ENCODE data around the gene GNB5.
A peak's percentile ranks its signal among the peaks of the same experiment; 100 is the strongest.

The GNB5 gene

DNA sequence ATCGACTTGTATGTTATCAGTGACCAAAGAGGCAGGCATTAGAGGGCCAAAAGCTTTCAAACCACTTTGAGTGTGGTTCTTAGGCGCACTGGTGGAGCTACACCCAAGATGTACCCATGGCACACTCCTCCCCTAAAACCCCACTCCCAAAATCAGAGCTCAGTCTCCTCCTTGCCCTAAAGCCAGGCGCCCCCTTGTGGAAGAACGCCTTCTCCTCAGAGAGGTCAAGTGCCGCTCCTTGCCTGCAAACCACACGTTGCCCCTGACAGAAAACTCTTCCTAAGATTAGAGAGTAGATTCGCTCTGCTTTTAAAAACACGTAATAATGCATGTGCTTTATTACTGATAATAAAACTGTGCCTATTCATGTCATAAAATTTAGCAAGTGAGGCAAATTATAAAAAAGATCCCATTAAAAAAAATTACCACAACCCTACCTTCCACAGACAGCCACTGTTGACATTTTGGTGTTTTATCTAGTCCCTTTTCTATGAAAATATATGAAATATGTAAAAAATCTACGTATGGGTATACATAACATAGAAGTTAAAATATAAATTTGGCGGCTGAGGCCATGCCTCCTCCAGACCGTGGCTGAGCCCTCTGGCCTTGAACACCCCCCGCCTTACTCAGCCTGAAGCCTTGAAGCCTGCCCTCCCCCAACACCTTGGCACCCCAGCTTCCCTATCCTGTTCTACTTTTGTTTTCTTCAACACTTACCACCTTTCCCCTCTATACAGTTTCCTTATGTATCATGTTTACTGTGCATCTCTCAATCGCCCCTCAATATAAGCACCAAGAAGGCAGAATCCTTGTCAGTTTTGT lies 112.1 kb downstream of the GNB5 start:
- Histone ChIP-seq H3K9me3 (replicated peaks in 1 of 11) (no peaks in the 10 kb centered on the region), H3K27me3 (peaks cover 0 to 20% (median 0%) of the 10 kb centered on the region in 11 experiments; a peak in 4 of 22 replicates), H3K4me1 (peaks cover 32 to 71% (median 45%) of the 10 kb centered on the region in 10 experiments), H3K4me2 (peak overlapping the region in 1 of 11 experiments; percentile 7; a peak in 1 of 22 replicates), H3K4me3 (no peak overlapping the region), H4K20me1 (peaks cover 0 to 5% (median 0%) of the 10 kb centered on the region in 11 experiments; a peak in 1 of 22 replicates), H3K36me3 (no peaks in the 10 kb centered on the region), H3K27ac (no peak overlapping the region), H3K9ac (no peak overlapping the region)
- TF ChIP-seq Cebpa-rat (IDR thresholded peaks at IDR 0.05): no peak

- Histone ChIP-seq H3K4me3 (no peak overlapping the region), H3K9ac (no peak overlapping the region), H3K36me3 (no peaks in the 10 kb centered on the region), H4K20me1 (peaks cover 0 to 5% (median 0%) of the 10 kb centered on the region in 11 experiments; a peak in 1 of 22 replicates), H3K4me2 (no peak overlapping the region; a peak in 1 of 22 replicates), H3K4me1 (peaks cover 26 to 64% (median 38%) of the 10 kb centered on the region in 10 experiments), H3K27me3 (peaks cover 0 to 15% (median 0%) of the 10 kb centered on the region in 11 experiments; a peak in 4 of 22 replicates), H3K9me3 (replicated peaks in 1 of 11) (no peaks in the 10 kb centered on the region), H3K27ac (no peak overlapping the region)
- TF ChIP-seq Cebpa-rat (IDR thresholded peaks at IDR 0.05): no peak
Measured at GRCh38 chr15:52078197-52078875, 112.9 kb downstream of the GNB5 start.

DNA sequence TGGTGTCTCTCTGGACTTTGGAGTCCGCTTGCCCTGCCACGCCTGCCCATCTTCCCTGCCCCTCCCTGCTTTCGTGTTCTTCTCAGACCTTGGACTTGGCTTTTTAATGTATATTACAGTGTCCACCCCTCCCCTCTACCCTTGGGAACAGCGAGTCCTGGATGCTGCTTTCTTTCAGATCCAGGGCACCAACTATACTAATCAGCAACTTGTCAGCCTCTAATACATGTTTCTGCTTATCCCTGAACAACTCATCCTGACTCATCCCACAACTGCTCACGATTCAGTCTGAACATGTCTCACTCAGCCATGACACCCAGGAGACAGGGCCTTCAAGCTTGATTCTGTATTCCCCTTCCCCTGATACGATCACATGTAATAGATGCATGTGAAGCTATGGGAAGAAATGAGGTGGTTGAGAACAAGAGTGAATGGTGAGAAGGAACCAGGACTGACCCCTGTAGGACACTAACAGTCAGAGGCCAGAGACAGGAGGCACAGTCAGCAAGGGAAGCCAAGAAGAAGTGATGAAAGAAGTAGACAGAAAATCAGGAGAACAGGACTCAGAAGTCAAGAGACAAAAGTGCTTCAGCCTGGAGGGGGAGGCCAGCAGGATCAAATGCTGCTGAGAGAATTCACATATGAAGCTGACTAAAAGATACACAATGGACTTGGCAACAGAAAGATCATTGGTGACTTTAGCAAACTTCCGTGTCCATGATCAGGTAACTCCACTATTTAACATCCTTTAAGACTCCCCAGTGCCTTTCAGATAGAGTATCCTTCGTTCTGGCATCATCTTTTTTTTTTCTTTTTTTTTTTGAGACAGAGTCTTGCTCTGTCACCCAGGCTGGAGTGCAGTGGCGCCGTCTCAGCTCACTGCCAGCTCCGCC lies 114.1 kb downstream of the GNB5 start:
- Histone ChIP-seq H3K9ac (peak overlapping the region in 2 of 11 experiments; percentile 18 to 33; a peak in 2 of 22 replicates), H3K4me1 (peaks cover 14 to 52% (median 26%) of the 10 kb centered on the region in 10 experiments), H4K20me1 (peaks cover 0 to under 1% (median 0%) of the 10 kb centered on the region in 11 experiments; a peak in 1 of 22 replicates), H3K4me2 (peak overlapping the region in 5 of 11 experiments; percentile 58 to 77 (median 69); a peak in 11 of 22 replicates), H3K4me3 (no peak overlapping the region), H3K9me3 (replicated peaks in 1 of 11) (no peaks in the 10 kb centered on the region), H3K27me3 (peaks cover 0 to 12% (median 0%) of the 10 kb centered on the region in 11 experiments; a peak in 4 of 22 replicates), H3K27ac (peak overlapping the region in 3 of 11 experiments; percentile 9 to 56 (median 24); a peak in 4 of 22 replicates), H3K36me3 (no peaks in the 10 kb centered on the region)
- TF ChIP-seq Cebpa-rat (IDR thresholded peaks at IDR 0.05): 0 out of 22 replicates have a peak, but pooled peaks of 1 of the 11 experiments have one; percentile 1

DNA sequence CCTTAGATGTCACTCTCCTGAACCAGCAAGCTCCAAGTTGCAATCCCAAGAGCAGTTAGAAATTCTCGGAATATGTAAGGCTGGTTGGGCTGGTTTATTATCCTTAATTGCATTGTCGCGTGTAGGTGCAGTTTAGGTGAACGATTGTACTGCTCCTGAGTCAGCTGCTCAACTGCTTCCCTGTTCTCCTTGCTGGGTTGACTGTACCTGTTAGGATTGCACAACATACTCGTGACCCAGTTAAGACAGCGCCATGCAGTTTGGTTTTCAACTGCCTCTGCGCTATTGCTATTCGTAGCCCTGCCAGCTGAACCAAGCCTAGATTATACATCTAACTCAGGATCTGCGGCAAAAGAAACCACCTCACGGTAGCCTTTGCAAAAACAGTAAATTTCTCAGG lies 119.6 kb downstream of the GNB5 start:
- H3K27ac ChIP-seq: no peak overlapping the region
- peak in 2 of 11 experiments; percentile 14 to 50; a peak in 2 of 22 replicates for TF ChIP-seq Cebpa-rat (IDR thresholded peaks at IDR 0.05)

GRCh38 chr15:52069559-52069958 lies 121.6 kb downstream of the GNB5 start:
- no peak for TF ChIP-seq Cebpa-rat (IDR thresholded peaks at IDR 0.05)
- Histone ChIP-seq H3K9ac (no peak overlapping the region), H3K4me1 (peaks cover 0 to 2% (median 0%) of the 10 kb centered on the region in 10 experiments; a peak in 1 of 20 replicates), H3K9me3 (replicated peaks in 1 of 11) (no peaks in the 10 kb centered on the region), H4K20me1 (no peaks in the 10 kb centered on the region), H3K36me3 (peaks cover 3 to 29% (median 12%) of the 10 kb centered on the region in 11 experiments; a peak in 18 of 22 replicates), H3K4me2 (no peak overlapping the region), H3K27ac (no peak overlapping the region), H3K27me3 (no peaks in the 10 kb centered on the region), H3K4me3 (no peak overlapping the region)

More for the DNA sequence above, 119.6 kb downstream of the GNB5 start:
- Histone ChIP-seq H3K36me3 (peaks cover 0 to 10% (median 3%) of the 10 kb centered on the region in 11 experiments; a peak in 2 of 22 replicates), H3K9ac (no peak overlapping the region), H3K27me3 (no peaks in the 10 kb centered on the region), H3K9me3 (replicated peaks in 1 of 11) (no peaks in the 10 kb centered on the region), H4K20me1 (no peaks in the 10 kb centered on the region), H3K4me1 (peaks cover 0 to 7% (median 3%) of the 10 kb centered on the region in 10 experiments; a peak in 11 of 20 replicates), H3K4me3 (no peak overlapping the region), H3K4me2 (no peak overlapping the region)

DNA sequence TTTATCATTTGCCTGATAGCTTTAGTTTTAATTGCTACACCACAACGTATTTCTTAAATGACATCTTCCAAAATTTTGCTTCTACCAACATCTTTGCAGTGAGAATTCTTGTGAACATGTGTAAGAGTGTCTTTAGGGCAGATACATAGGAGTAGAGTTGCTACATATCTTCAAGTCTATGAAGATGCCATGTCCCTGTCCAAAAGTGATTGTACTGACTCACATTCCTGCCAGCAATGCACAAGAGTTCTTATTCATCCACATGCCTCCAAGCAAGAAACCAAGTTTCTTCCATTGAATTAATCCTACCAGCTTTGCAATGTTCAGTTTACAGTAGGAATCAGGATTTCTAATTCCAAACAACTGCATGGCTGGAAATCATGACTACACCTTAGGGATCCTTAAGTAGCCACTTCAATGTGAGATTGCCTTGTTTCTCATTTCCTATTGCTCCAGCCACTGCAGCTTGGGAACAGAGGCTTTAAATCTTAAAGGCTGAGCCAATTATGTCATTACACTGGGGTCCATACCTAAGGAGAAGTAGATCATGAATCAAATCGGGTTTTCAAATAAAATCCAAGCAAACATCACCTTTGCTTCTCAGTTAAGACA lies 123.1 kb downstream of the GNB5 start:
- no peak for TF ChIP-seq Cebpa-rat (IDR thresholded peaks at IDR 0.05)
- peaks cover 0 to 2% (median 0%) of the 10 kb centered on the region in 11 experiments; a peak in 1 of 22 replicates for H4K20me1 ChIP-seq

GRCh38 chr15:52067545-52067926 lies 123.7 kb downstream of the GNB5 start:
- H3K27me3 ChIP-seq: no peaks in the 10 kb centered on the region
- H4K20me1 ChIP-seq: peaks cover 0 to 4% (median 0%) of the 10 kb centered on the region in 11 experiments; a peak in 1 of 22 replicates
- H3K36me3 ChIP-seq: peaks cover 20 to 49% (median 30%) of the 10 kb centered on the region in 11 experiments
- peaks cover 0 to 5% (median 0%) of the 10 kb centered on the region in 10 experiments; a peak in 1 of 20 replicates for H3K4me1 ChIP-seq
- H3K9ac ChIP-seq: no peak overlapping the region
- no peak overlapping the region for H3K4me2 ChIP-seq
- no peak for TF ChIP-seq Cebpa-rat (IDR thresholded peaks at IDR 0.05)
- H3K27ac ChIP-seq: no peak overlapping the region
- no peaks in the 10 kb centered on the region for H3K9me3 ChIP-seq (replicated peaks in 1 of 11)
- H3K4me3 ChIP-seq: no peak overlapping the region

More for the DNA sequence above, 123.1 kb downstream of the GNB5 start:
- Histone ChIP-seq H3K9me3 (replicated peaks in 1 of 11) (no peaks in the 10 kb centered on the region), H3K36me3 (peaks cover 15 to 43% (median 24%) of the 10 kb centered on the region in 11 experiments), H3K4me1 (peaks cover 0 to 5% (median 0%) of the 10 kb centered on the region in 10 experiments; a peak in 1 of 20 replicates), H3K27ac (no peak overlapping the region), H3K4me2 (no peak overlapping the region), H3K4me3 (no peak overlapping the region), H3K27me3 (no peaks in the 10 kb centered on the region), H3K9ac (no peak overlapping the region)
